Retina (tissue), 1 donor: Measurements from ENCODE around the gene SMTNL1.

Experiments
- DNase-seq: peaks from one replicate; pipeline ENCODE4 v3.0.0-alpha.2; 2016

The SMTNL1 gene

DNA sequence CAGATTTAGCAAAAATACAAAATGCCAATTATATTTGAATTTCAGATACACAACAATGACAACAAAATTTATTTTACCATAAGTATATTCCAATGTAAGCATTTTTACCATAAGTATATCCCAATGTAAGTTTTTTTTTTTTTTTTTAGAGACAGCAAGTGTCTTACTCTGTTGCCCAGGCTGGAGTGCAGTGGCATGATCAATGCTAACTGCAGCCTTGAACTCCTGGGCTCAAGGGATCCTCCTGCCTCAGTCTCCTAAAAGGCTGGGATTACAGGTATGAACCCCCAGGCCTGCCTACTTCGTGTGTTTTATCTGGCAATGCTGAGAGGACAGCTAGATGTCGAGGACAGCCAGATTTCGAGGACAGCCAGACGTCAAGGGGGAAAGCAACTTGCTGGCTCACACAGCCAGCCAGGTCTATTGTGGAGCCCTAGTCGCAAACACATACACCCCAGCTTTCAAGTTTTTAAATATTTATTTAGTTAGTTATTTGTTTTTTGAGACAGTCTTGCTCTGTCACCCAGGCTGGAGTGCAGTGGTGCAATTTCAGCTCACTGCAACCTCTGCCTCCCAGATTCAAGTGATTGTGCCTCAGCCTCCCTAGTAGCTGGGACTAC lies 59.0 kb downstream of the SMTNL1 start:
- peak; percentile 16 for DNase-seq

DNA sequence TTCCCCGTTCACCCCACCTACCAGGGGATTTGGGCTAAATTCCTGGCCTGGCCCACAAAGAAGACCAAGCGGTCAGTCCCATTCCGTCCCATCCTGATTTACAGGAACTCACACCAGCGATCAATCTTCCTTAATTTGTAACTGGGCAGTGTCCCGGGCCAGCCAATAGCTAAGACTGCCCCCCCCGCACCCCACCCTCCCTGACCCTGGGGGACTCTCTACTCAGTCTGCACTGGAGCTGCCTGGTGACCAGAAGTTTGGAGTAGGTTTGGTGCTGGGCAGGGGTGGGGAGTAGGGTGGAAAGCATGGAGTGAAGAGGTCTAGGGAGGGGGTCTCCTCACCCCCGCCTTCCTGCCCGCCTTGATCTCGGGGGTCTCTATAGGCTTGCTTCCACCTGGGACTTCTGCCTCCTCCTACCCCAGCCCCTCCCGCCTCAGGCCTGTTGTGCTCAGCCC lies 60.1 kb downstream of the SMTNL1 start, which contains the start of gene SERPING1:
Gene SERPING1, plus strand, starts transcription at position 225 of the 455 bp plus-strand sequence. CDS start 586 bp downstream, outside the sequence.
- DNase-seq: peak; percentile 68

DNA sequence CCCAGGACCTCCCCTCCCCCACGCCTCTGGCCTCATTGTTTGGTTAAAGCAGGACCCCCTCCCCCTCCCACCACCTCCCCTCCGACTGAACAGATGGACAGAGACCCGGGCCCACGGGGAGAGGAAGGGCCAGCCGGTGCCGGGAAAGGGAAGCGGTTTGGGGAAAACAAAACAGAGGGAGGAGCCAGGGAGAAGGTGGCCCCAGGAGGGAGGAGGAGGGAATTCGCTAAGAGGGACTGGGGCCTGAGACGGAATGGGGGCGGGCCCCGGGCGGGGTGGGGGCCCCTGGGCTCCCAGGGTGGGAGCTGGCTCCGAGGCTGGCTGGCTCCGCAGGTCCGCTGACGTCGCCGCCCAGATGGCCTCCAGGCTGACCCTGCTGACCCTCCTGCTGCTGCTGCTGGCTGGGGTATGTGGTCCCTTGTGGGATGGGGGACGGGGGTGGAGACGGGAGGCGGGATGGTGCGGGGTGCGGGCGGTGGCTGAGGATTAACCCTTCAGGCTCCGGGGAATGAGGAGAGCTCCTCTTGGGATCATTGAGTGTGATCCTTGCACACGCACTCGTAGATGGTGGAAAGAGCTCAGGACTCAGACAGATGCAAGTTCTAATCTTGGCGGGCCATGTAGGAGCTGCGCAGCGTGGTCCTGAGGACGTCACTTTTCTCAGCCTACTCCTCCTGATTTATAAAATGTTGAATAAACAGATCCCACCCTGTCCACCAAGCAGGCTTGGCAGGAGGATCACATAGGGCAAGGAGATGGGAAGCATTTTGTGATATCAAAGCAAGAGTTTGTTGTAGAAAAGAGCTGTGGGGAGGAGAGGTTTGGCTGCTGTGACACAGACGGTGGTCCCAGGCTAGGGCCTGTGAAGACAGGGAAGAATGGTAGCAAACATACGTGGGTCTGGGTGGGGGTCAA lies 60.8 kb downstream of the SMTNL1 start:
- peak; percentile 83 for DNase-seq

DNA sequence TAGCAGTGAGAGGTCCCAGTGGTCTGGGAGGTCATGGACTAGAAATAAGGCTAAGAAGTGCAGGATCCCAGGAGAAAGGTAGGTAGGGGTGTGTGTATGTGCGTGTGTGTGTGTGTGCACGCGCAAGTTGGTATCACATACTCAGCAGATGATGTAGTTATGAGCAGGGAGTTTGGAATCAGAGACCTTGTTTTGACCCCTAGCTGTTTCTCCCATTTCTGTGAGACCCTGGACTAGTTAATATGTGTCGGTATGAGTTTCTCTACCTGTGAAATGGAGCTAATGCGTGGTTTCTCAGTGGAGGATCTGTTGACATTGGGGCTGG lies 61.4 kb downstream of the SMTNL1 start:
- DNase-seq: no peak

DNA sequence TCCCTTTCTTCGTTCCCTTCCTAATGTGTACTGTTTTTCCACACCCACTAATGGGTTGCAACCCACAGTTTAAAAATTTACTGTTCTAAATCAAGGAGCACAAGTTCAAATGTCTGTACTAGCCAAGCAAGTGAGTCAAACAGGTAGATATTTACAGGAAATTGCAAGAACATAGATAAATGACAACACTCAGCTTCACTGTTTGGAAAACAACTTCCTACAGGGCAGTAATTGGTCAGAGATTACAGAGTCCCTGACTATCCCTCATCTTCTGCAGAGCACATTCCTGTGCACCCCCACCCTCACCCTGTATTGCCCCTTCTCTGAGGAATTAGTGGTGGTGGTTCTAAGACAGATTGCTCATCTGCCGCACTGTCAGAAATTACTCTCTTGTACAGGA lies 62.0 kb downstream of the SMTNL1 start:
- no peak for DNase-seq
